HG02840 (cell line): ENCODE results near the gene RTTN.

Experiments used
- ATAC-seq: cut with Tn5 transposase; IDR thresholded peaks from one replicate; pipeline ENCODE4 v1.9.1; 2021; ENCODE audit warnings: mild to moderate bottlenecking, moderate library complexity, moderate number of reproducible peaks; ENCODE audit not compliant: unreplicated experiment, low FRiP score

RTTN gene

GRCh38 chr18:70158992-70159717, 46.3 kb downstream of the RTTN start:
- peak; percentile 91 for ATAC-seq

- ATAC-seq: no peak
Measured at GRCh38 chr18:70156886-70157285, 48.6 kb downstream of the RTTN start.

- ATAC-seq: no peak
Measured at GRCh38 chr18:70154591-70155194, 50.8 kb downstream of the RTTN start.

DNA sequence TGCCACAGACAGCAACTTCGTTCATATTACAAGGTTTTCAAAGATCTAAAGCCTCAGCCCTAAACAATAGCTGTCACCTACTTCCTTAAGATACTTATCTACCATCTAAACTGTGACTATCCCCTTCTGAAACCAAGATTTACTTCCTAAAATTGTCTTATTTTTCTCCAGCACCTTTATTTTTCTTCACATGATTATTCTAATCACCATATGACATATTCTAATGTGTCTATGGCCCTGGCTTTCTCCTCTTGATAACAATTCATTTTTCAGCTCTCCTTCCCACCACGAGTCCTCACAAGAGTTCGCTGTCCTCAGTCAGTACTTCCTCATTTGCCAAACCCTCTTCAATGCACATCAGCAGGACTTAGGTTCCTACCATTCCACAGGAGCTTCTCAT, 53.9 kb downstream of the RTTN start:
- no peak for ATAC-seq

GRCh38 chr18:70149616-70150301, 55.7 kb downstream of the RTTN start:
- no peak for ATAC-seq

- ATAC-seq: no peak
Measured at GRCh38 chr18:70149156-70149555, 56.3 kb downstream of the RTTN start.

DNA sequence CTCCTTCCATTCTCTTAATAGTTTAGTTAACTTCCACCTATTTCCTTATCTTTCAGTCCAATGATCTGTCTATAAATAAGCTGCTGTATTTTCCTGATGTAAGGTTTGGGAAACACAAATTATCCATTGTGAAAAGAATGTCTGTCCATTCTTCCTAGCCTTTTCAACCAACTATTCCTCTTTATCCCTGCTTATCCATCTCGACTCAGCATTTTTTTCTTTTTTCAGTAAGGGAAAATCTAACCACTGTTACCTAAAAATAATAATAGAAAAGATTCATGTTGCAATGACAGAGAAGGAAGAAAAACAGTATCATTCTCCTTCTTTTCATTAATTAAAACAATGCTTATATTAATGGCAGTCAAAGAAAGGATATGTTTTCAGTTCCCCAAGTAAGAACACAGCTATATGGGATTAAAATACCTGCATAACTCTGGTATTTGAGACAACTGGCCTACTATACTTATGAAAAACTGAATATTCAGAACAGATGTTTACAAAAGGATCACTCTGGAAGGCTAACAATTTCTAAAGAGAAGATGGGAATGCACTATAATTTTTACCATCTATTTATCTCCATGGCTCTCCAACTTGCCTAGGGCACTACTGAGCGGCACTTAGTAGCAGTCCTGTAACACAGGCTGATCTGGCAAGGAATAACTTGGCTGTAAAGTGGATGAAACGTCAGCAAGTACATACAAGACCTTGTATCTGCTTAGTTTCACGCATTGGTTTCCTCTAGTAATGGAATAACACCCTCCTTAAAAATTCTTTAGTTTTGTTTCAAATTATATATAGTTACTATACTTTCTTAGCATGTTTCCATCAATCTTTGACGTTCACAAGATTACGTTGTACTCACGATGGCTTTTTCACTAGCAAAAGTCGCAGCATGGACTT, 57.2 kb downstream of the RTTN start:
- ATAC-seq: no peak

DNA sequence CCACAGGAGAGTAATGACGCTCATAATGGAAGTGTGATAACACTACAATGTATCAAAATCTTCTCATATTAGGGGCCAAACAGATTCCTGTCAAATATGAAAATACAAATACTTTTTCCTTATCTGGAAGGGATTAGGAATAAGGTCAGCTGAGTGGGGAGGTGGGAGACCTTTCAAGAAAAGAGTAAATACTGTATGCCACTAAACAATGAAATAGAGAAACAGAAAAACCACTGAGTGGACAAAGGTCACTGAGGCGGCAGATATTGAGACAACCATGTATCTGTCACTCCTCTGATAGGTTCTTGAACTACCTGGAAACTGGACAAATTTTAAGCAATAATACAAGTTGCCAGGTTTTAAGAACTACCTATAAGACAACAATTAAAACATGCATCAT, 59.3 kb downstream of the RTTN start:
- ATAC-seq: no peak

- no peak for ATAC-seq
Measured at GRCh38 chr18:70142001-70142400, 63.5 kb downstream of the RTTN start.

GRCh38 chr18:70139138-70139537, 66.3 kb downstream of the RTTN start:
- no peak for ATAC-seq

GRCh38 chr18:70135604-70136003, 69.9 kb downstream of the RTTN start:
- ATAC-seq: no peak

- ATAC-seq: no peak
Measured at GRCh38 chr18:70132999-70133398, 72.5 kb downstream of the RTTN start.

DNA sequence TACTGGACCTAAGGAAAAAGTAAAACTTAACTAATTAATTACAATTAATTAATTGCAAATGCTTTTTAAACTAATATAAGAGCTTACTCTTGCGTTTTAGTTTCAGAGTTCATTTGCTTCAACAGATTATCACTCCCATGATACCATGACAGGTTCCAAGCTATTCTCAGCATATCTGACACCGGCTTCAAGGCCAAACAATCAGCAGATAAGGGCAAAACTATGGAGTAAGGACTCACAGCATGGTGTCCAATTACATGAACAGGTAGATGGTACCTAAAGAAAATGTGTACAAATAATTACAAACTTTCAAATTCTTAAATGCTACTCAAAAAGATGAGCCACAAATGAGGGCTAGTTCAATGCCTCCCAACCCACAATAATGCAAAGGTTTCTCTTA, 77.2 kb downstream of the RTTN start:
- no peak for ATAC-seq

DNA sequence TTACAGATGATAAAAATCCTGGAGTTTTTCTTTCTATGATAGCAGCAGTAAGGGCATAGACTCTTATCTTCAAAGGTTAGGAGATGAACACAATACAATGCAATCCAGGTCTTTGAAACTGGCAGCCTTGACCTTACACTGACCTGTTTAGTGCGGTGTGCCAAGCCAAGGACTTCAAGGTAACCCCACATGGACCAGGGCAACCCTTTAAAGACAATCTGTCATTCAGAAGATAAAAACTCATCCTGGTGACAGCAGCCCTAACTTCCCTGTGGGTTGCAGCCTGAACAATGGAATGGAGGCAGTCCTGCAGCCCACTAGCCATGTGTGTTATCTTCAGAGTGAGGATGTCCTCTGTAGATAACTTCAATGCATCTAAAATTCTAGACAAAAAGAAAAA, 78.1 kb downstream of the RTTN start:
- no peak for ATAC-seq

DNA sequence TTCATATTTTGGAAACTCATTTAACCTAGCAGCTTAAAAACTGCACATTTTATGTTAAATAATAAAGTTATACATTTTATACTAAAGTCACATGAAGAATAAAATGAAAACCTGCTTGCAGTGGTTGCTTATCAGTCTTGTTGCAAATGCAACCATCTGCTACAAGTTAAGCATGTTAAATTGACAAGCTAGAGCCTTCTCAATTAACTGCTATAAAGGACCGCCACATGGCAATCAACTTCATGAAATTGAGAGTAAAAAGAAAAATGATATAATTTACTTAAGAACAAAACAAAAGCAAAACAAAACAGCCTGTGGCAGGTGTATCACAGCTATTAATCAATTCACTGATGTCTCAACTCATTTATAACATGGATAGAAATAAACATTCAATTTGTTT, 78.7 kb downstream of the RTTN start:
- ATAC-seq: no peak

DNA sequence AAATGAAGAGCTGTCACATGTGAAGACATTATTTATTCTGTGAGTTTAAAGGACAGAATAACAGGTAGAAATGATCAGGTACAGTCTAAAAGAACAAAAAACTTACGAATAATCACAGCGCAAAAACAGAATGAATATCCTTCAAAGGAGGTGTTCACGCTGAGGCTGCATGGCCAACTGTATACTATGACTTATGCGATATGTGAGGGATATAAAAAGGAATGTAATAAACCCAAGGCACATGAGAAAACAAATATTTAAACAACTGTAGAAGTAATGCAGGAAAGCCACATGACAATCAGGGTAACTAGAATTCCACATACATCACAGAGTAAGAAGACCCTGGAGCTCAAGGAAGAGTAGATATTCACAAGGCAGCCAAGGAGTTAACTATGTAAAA, 81.3 kb downstream of the RTTN start:
- ATAC-seq: no peak

- ATAC-seq: no peak
Measured at GRCh38 chr18:70121842-70122241, 83.6 kb downstream of the RTTN start.

DNA sequence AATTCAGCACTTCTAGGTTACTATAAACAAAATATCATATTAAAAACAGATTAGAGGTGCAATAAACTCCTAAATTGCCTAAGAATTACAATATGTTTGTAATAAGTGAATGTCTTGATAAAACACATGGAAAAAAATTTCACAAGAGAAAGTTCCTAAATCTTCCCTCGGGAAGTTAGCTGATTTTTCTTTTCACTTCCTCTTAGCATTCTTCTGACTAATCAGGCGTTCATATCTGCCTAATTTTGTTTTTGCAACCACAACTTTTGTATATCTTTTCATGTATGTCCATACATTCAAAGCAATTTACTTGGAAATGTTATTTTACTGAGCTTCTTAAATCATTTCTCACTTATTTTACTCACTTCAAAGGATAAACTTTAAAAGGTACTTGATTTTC, 88.5 kb downstream of the RTTN start:
- ATAC-seq: no peak

GRCh38 chr18:70113511-70113910, 92.0 kb downstream of the RTTN start:
- ATAC-seq: no peak

DNA sequence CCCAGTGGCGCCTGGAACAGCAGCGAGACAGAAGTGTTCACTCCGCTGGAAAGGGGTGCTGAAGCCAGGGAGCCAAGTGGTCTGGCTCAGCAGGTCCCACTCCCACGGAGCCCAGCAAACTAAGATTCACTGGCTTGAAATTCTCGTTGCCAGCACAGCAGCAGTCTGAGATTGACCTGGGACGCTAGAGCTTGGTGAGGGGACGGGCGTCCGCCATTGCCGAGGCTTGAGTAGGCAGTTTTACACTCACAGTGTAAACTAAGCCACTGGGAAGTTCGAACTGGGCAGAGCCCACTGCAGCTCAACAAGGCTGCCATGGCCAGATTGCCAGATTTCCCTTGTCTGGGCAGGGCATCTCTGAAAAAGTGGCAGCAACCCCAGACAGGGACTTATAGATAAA, 94.8 kb downstream of the RTTN start:
- ATAC-seq: no peak

GRCh38 chr18:70107091-70107490, 98.4 kb downstream of the RTTN start:
- no peak for ATAC-seq
